Muscle layer of colon (tissue), 2 donors: ENCODE data around the gene MATK.

ENCODE experiments used
- H3K27ac ChIP-seq: one replicate; pipeline ENCODE4 v1.7.0; 2013; ENCODE audit warnings: low read depth, mild to moderate bottlenecking, low read length, moderate library complexity
- H3K27me3 ChIP-seq, 2 donors: one replicate each; pipeline ENCODE4 v1.7.0; 2013; ENCODE audit warnings: low read length in 2 of 2, mild to moderate bottlenecking in 2 of 2; ENCODE audit not compliant: insufficient read depth in 2 of 2, control insufficient read depth in 1 of 2
- H3K36me3 ChIP-seq: one replicate; pipeline ENCODE4 v1.7.0; 2013; ENCODE audit warnings: mild to moderate bottlenecking, low read length; ENCODE audit not compliant: insufficient read depth
- H3K4me1 ChIP-seq: one replicate; pipeline ENCODE4 v1.7.0; 2013; ENCODE audit warnings: mild to moderate bottlenecking, low read length; ENCODE audit not compliant: insufficient read depth
- H3K4me3 ChIP-seq, 2 donors: one replicate each; pipeline ENCODE4 v1.7.0; 2013; ENCODE audit warnings: low read length in 2 of 2, low read depth in 1 of 2, mild to moderate bottlenecking in 1 of 2, moderate library complexity in 1 of 2
- H3K9ac ChIP-seq: one replicate; pipeline ENCODE4 v1.7.0; 2013; ENCODE audit warnings: low read length
- H3K9me3 ChIP-seq: one replicate; pipeline ENCODE4 v1.7.0; 2013; ENCODE audit warnings: mild to moderate bottlenecking, low read length
- donor health status: abdominal sarcoma.
- donor health status: Adenocarcinoma of cecum.

The MATK gene

GRCh38 chr19:3752492-3752891 is 33.7 kb downstream of the MATK start:
- Histone ChIP-seq H3K9ac (no peak overlapping the region), H3K36me3 (peaks cover 13% of the 10 kb centered on the region), H3K4me1 (no peaks in the 10 kb centered on the region), H3K27ac (no peak overlapping the region), H3K9me3 (no peaks in the 10 kb centered on the region), H3K4me3 (no peak overlapping the region), H3K27me3 (no peaks in the 10 kb centered on the region)

- Histone ChIP-seq H3K4me3 (no peak overlapping the region), H3K27ac (no peak overlapping the region), H3K9me3 (no peaks in the 10 kb centered on the region), H3K4me1 (no peaks in the 10 kb centered on the region), H3K27me3 (peaks cover 0 to 4% of the 10 kb centered on the region in 2 donors), H3K36me3 (peaks cover 13% of the 10 kb centered on the region), H3K9ac (no peak overlapping the region)
Measured at GRCh38 chr19:3751236-3751635, 34.9 kb downstream of the MATK start.

- H3K9me3 ChIP-seq = no peaks in the 10 kb centered on the region
- H3K9ac ChIP-seq = no peak overlapping the region
- H3K4me3 ChIP-seq = no peak overlapping the region
- H3K27ac ChIP-seq = no peak overlapping the region
- peaks cover 13% of the 10 kb centered on the region for H3K36me3 ChIP-seq
- H3K27me3 ChIP-seq = peaks cover 0 to 12% of the 10 kb centered on the region in 2 donors
- H3K4me1 ChIP-seq = no peaks in the 10 kb centered on the region
Measured at GRCh38 chr19:3750211-3750610, 36.0 kb downstream of the MATK start.

GRCh38 chr19:3748965-3749364 is 37.2 kb downstream of the MATK start:
- Histone ChIP-seq H3K4me3 (no peak overlapping the region), H3K9me3 (no peaks in the 10 kb centered on the region), H3K27ac (no peak overlapping the region), H3K27me3 (peaks cover 0 to 12% of the 10 kb centered on the region in 2 donors), H3K9ac (no peak overlapping the region), H3K36me3 (peaks cover 13% of the 10 kb centered on the region), H3K4me1 (no peaks in the 10 kb centered on the region)

DNA sequence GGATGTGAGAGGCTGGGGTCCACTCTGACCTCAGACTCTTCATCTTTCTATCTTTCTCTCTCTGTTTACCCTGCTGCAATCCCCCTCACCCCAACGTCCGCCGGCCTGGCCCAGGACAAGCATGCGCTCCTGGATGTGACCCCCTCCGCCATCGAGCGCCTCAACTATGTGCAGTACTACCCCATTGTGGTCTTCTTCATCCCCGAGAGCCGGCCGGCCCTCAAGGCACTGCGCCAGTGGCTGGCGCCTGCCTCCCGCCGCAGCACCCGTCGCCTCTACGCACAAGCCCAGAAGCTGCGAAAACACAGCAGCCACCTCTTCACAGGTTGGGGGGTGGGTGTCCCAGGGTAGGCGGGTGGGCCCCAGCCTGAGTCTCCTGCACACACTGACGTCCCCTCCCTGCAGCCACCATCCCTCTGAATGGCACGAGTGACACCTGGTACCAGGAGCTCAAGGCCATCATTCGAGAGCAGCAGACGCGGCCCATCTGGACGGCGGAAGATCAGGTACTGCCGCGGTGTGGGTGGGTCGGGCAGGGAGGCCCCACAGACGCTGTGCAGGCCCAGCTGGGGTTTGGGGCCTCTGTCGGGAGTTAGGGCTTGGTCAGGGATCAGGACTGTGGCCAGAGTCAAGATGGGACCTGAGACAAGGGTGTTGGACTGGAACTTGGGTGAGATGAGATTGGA is 39.7 kb downstream of the MATK start:
- no peak overlapping the region for H3K4me3 ChIP-seq
- no peak overlapping the region for H3K9ac ChIP-seq
- peaks cover 13% of the 10 kb centered on the region for H3K36me3 ChIP-seq
- no peaks in the 10 kb centered on the region for H3K4me1 ChIP-seq
- no peaks in the 10 kb centered on the region for H3K9me3 ChIP-seq
- H3K27me3 ChIP-seq = peaks cover 0 to 12% of the 10 kb centered on the region in 2 donors
- H3K27ac ChIP-seq = no peak overlapping the region

DNA sequence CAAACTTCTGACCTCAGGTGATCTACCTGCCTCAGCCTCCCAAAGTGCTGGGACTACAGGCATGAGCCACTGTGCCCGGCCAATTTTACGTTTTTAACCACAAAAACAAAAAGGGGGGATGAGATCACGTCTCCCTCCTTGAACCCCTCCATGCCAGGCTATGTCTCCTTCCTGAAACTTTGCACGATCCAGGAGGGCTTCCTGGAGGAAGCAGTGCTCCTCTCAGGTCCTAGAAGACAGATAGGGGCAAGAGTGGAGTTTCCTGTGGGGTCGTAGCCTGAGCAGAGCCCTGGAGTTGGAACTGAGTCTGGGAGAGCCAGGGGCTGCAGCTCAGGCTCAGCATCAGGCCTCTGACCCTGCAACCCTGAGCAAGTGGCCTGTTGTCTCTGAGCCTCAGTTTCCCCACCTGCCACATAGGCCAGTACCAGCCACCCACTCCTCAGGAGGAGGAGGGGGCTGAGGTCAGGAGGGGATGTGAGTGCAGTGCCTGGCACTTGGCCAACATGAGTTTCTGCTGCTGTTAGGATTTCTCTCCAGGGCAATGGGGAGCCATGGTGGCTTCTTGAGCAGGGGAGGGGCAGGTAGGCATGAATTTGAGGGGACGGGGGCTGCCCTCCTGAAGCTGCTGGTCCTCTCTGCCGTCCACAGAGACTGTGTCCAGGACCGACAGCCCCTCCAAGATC is 40.7 kb downstream of the MATK start:
- Histone ChIP-seq H3K4me3 (no peak overlapping the region), H3K36me3 (peaks cover 8% of the 10 kb centered on the region), H3K9me3 (no peaks in the 10 kb centered on the region), H3K27me3 (peaks cover 0 to 12% of the 10 kb centered on the region in 2 donors), H3K9ac (no peak overlapping the region), H3K4me1 (no peaks in the 10 kb centered on the region), H3K27ac (no peak overlapping the region)

GRCh38 chr19:3743486-3743885 is 42.7 kb downstream of the MATK start:
- H3K9ac ChIP-seq = no peak overlapping the region
- H3K4me1 ChIP-seq = no peaks in the 10 kb centered on the region
- no peaks in the 10 kb centered on the region for H3K36me3 ChIP-seq
- no peaks in the 10 kb centered on the region for H3K9me3 ChIP-seq
- H3K4me3 ChIP-seq = no peak overlapping the region
- H3K27ac ChIP-seq = no peak overlapping the region
- peaks cover 0 to 12% of the 10 kb centered on the region in 2 donors for H3K27me3 ChIP-seq

GRCh38 chr19:3740431-3740830 is 45.8 kb downstream of the MATK start:
- no peaks in the 10 kb centered on the region for H3K36me3 ChIP-seq
- no peaks in the 10 kb centered on the region for H3K4me1 ChIP-seq
- H3K9me3 ChIP-seq = no peaks in the 10 kb centered on the region
- no peak overlapping the region for H3K9ac ChIP-seq
- H3K4me3 ChIP-seq = no peak overlapping the region
- no peak overlapping the region for H3K27ac ChIP-seq
- peaks cover 0 to 2% of the 10 kb centered on the region in 2 donors for H3K27me3 ChIP-seq

GRCh38 chr19:3738477-3739220 is 47.5 kb downstream of the MATK start:
- Histone ChIP-seq H3K4me1 (no peaks in the 10 kb centered on the region), H3K27ac (no peak overlapping the region), H3K27me3 (no peaks in the 10 kb centered on the region), H3K4me3 (no peak overlapping the region), H3K36me3 (no peaks in the 10 kb centered on the region), H3K9me3 (no peaks in the 10 kb centered on the region), H3K9ac (no peak overlapping the region)

- Histone ChIP-seq H3K4me1 (no peaks in the 10 kb centered on the region), H3K27me3 (no peaks in the 10 kb centered on the region), H3K36me3 (no peaks in the 10 kb centered on the region), H3K9me3 (no peaks in the 10 kb centered on the region), H3K27ac (no peak overlapping the region), H3K9ac (no peak overlapping the region), H3K4me3 (no peak overlapping the region)
Measured at GRCh38 chr19:3737487-3738205, 48.5 kb downstream of the MATK start.

GRCh38 chr19:3736106-3736724 is 50.0 kb downstream of the MATK start:
- no peaks in the 10 kb centered on the region for H3K36me3 ChIP-seq
- H3K4me3 ChIP-seq = no peak overlapping the region

More at GRCh38 chr19:3736106-3736724, 50.0 kb downstream of the MATK start:
- no peak overlapping the region for H3K9ac ChIP-seq
- no peak overlapping the region for H3K27ac ChIP-seq
- no peaks in the 10 kb centered on the region for H3K9me3 ChIP-seq
- H3K27me3 ChIP-seq = no peaks in the 10 kb centered on the region
- no peaks in the 10 kb centered on the region for H3K4me1 ChIP-seq
